GM21619 (cell line): ENCODE data around the gene PLXNB3.

ENCODE experiments used
- ATAC-seq: cut with Tn5 transposase; IDR thresholded peaks from one replicate; pipeline ENCODE4 v1.9.1; 2021; ENCODE audit not compliant: unreplicated experiment

PLXNB3 gene

DNA sequence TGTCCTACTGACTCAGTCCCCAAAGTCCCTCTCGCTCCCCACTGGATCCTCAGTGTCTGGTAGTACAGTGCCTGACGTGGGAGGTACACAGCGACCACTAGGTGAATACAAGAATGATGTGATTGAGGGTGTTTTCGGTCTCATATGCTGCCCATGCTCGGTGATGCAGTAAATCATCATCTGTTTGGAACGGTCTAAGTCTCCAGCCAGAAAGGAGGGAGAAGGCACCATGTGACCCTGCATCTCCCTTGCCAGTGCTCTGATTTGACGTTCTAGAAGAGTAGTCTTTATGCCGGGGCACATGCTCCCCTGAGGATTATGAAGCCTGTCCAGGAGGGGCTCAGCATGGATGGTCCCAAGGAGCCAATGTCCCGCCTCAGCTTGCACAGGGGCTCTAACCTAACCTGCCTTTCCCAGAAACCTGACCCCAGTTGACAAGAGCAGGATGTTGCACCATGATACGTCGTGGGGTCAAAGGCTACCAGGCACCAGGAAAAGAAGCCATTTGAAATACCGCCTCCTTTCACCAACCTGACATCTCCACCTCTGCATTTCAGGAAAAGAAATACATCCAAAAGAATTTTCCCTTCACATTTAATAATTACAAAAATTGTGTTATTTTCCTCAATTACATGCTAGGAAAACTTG lies 13.8 kb upstream of the PLXNB3 start:
- ATAC-seq: no peak

DNA sequence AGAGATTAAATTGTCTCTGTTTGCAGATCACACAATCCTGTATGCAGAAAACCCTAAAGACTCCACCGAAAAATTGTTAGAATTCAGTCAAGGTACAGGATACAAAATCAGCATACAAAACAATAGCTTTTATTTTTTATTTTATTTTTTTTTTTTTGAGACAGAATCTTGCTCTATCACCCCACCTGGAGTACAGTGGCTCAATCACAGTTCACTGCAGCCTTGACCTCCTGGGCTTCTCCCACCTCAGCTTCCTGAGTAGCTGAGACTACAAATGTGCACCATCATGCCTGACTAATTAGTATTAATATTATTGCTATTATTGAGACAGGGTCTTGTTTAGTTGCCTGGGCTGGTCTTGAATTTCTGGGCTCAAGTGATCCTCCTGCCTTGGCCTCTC lies 8.9 kb upstream of the PLXNB3 start:
- no peak for ATAC-seq

DNA sequence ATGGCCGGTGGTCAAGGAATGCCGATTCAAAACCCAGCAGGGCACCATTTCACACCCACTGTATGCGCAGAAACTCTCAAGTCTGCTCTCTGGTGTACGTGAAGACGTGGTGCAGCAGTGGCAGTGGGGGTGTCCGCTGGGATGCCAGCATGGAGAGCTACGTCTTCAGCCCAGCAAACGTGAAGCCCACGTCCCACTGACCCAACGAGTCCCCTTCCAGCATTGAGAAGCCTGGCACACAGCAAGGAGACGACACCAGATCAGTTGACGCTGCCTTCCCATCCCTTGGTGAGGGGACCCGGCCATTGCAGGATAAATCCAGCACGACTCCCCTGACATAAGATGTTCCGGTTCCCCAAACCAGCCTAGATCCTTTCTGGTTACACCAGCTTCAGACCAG lies 2.2 kb upstream of the PLXNB3 start:
- no peak for ATAC-seq

DNA sequence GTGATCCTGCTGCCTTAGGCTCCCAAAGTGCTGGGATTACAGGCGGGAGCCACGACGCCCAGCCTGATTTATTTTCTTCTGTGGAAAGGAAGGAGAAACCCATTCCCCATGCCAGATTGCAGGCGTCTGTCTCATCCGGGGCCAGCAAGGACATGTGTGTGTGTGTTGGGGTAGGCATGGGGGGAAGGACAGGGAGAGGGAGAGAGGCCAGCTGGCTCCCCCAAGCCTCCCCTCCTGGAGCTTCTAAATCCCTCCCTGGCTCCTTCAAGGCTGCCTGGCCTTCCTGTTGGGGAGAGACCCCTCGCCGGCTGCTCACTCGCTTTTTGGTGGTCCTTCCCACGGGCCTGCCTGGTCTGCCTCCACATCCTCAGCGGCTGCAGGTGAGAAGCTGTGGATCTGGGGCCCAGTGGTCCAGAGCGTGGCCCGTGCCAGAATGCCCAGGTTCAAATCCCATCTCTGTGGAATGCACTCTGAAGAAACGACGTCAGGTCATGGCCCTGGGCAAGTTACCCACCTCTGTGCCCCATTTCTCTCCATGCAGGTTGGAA lies 1.3 kb upstream of the PLXNB3 start:
- no peak for ATAC-seq

DNA sequence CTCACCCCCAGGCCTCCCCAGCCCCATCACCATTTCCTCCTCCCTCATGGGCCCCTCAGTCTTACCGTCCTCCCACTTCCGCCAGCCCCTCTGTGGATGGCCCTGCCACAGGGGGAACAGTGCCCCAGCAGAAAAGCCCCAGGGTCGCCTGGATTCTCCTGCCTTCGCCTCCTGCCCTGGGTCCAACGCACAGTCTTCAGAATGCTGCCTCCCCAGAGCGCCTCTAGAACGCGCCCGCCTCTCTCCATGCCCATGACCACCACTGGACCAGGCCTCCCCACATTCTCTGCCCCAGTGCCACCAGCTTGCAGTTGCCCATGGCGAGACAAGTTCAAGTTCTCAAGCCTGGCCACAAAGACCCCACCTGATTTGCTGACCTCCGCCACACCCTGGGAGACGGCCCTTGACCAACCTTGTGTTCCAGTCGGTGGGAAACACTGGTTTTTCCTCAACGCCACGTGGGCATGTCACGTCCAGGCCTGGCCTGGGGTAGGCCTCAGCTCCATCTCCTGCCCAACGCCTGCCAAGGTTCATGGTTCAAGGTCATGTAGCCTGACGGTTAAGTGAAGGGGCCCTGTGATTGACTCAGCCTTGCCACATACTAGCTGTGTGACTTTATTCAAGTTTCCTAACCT lies 634 bp upstream of the PLXNB3 start:
- no peak for ATAC-seq

DNA sequence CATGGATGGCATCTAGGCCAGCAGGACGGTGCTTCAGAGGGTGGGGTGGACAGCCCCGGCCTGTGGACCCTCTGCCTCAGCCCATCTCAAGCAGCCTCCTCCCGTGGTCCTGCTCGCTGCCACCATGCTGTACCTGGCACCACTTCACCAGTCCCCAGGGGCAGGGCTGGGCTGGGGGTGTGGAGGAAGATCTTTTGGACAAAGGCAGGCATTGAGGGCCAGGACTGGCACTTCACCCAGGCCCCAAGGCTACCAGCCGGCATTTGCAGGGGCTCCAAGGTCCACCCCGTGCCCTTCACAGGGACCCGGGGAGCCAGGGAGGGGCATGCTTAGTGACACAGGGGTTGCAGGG lies 713 bp downstream of the PLXNB3 start:
- ATAC-seq: no peak

DNA sequence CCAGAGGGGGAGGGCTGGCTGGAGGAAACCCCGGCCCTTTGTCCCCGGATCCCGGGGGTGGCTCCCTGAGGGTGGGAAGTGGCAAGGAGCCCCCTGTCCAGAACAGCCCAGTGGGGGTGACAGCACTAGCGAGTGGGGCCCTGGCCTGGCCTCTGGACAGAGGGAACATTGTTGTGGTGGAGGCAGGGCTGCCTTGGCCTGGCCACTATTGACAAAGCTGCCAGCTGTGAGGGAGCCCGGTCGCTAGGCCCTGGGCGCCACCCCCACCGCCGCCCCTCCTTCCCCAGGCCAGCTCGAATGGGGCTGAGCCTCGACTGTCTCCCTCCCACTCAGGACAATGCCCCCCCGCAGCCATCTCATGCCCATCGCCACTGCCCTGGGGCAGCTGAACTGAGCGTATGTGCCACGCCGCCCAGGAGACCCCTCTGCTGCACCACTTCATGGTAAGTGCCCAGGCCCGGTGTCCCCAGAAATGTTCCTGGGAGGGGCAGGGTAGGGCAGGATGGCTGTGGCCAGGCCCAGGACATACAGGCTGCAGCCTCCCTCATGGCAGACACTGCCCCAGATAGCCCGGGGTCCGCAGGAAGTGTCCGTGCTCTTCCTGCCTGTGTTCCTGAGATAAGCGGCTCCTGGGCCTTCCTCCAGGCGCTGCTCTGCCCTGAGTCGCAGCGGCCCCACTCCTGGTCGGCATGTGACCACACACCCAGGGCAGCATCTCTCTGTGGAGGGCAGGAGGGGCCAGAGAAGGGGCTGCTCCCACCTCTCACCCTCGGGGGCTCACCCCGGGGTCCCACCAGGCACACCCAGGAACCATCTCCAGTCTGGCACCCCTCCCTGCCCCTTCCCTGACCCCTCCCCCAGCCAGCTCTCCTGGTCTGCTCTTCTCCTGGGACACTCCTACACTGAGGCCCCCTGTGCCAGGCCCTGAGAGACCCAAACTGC lies 1.4 kb downstream of the PLXNB3 start:
- no peak for ATAC-seq

DNA sequence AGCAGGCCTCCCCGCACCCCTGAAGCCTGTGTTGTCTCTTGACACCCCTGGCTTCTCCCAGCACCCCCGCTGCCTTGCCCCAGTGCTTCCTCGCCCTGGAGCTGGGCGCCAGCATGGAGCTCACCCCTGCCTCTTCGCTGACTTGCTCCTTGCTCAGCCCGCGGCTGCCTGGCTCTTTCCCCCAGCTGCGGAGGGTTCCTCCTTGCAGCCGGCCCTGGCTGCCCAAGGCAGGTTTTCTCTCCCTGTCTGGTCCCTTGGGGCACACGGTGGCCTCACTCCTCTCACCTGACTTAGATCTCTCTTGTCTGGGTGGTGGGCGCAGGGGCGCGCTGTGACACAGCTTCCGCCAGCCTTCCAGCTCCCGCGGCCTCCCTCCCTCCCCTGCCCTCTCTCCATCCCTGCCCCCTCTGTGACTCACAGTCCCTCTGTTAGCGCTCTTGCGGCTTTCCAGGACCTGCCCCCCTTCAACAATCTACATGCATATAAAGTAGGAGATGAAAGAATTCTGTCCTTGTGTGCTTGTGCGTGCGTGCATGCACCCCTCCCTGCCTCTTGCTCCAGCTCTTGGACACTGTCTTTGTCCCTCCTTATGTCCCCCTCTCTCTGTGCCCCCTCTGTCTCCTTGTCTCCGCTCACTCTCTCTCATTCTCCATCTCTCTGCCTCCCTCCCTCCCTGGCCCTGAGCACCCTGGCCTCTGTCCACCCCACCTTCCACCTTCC lies 2.2 kb downstream of the PLXNB3 start:
- no peak for ATAC-seq

DNA sequence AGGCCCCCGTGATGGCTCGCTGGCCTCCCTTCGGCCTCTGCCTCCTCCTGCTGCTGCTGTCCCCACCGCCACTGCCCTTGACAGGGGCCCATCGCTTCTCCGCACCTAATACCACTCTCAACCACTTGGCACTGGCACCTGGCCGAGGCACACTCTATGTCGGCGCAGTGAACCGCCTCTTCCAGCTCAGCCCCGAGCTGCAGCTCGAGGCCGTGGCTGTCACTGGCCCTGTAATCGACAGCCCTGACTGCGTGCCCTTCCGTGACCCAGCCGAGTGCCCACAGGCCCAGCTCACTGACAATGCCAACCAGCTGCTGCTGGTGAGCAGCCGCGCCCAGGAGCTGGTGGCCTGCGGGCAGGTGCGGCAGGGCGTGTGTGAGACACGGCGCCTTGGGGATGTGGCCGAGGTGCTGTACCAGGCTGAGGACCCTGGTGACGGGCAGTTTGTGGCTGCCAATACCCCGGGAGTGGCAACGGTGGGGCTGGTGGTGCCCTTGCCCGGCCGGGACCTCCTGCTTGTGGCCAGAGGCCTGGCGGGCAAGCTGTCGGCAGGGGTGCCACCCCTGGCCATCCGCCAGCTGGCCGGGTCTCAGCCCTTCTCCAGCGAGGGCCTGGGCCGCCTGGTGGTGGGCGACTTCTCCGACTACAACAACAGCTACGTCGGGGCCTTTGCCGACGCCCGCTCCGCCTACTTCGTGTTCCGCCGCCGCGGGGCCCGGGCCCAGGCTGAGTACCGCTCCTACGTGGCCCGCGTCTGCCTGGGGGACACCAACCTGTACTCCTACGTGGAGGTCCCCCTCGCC lies 3.0 kb downstream of the PLXNB3 start:
- no peak for ATAC-seq

DNA sequence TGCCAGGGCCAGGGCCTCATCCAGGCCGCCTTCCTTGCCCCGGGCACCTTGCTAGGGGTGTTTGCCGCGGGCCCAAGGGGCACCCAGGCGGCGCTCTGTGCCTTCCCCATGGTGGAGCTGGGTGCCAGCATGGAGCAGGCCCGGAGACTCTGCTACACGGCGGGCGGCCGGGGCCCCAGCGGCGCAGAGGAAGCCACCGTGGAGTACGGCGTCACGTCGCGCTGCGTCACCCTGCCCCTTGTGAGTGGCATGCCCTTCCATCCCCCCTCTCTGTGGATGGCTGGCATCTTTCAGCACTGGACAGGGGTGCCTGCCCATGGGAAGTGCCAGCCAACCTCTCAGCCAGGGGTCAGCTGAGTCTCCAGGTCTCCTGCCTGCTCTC lies 3.6 kb downstream of the PLXNB3 start:
- ATAC-seq: no peak

DNA sequence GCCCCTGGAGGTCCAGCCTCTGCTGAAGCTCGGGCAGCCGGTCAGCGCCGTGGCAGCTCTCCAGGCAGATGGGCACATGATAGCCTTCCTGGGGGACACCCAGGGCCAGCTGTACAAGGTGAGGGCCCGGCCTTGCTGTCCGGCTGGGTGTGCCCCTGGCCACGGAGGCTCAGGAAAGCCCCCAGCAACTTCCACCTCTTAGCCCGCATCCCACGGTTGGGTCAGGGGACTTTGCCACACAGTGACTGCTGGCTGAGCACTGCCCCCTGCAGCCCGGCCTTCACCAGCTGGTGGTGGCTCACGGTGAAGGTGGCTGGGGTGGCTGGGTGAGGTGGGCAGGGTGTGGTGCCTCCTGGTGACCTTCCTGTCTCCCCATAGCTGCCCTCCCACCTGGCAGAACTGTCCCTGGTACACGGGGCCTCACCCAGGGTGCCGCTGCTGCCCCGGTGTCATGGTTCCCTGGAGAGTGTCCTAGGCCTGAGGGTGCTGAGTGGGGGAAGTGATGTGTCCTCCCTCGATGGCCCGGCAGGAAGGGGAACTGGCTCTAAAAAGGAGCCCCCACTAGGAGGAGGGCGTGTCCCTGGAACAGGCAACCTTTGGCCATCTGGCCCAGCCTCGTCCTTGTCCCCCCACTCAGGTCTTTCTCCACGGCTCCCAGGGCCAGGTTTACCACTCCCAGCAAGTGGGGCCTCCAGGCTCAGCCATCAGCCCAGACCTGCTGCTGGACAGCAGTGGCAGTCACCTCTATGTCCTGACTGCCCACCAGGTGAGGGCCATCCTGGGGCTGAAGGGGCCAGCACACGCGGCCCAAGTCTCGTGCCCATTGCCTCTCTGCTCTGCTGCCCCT lies 4.5 kb downstream of the PLXNB3 start:
- ATAC-seq: no peak

DNA sequence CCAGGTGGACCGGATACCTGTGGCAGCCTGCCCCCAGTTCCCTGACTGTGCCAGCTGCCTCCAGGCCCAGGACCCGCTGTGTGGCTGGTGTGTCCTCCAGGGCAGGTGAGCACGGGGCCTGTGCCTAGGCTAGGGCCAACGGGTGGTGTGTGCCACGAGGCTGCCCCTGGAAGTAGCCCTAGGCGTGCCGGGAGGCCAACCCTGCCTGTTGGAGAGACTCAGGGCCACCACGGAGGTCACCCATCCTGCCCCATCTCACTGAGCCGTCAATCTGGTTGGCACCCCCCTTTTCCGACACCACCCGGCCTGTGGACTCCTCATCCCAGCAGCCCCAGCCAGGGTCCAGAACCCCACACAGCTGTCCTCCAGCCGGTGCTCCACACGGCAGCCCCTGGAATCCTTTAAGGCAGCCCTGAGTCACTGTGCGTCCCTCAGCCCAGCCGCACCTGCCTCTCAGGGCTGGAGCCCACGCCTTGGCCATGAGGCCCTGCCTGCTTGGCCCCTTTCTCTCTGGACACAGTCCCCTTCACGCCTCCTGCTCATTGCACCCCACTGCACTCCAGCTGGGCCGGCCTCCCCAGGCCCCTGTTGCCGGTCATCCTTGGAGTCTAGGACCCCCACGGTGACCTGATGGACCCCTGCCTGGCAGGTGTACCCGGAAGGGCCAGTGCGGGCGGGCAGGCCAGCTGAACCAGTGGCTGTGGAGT lies 5.3 kb downstream of the PLXNB3 start:
- ATAC-seq: no peak

DNA sequence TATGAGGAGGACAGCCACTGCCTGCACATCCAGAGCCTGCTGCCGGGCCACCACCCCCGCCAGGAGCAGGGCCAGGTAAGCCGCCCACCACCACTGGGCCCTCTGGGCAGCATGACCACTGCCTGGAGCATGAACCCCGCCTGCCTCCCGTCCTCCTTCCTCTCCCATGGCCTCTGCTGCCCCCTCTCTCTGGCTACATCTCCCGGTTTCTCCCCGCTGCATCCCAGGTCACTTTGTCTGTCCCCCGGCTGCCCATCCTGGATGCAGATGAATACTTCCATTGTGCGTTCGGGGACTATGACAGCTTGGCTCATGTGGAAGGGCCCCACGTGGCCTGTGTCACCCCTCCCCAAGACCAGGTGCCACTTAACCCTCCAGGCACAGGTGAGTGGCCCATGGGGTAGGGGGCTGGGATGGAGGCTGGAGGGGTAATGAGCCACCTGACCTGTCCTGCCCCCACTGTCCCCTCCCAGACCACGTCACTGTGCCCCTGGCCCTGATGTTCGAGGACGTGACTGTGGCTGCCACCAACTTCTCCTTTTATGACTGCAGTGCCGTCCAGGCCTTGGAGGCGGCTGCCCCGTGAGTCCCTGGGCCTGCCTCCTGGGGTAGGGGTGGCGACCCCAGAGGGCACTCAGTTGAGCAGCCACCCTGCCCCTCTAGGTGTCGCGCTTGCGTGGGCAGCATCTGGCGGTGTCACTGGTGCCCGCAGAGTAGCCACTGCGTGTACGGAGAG lies 6.0 kb downstream of the PLXNB3 start:
- no peak for ATAC-seq

DNA sequence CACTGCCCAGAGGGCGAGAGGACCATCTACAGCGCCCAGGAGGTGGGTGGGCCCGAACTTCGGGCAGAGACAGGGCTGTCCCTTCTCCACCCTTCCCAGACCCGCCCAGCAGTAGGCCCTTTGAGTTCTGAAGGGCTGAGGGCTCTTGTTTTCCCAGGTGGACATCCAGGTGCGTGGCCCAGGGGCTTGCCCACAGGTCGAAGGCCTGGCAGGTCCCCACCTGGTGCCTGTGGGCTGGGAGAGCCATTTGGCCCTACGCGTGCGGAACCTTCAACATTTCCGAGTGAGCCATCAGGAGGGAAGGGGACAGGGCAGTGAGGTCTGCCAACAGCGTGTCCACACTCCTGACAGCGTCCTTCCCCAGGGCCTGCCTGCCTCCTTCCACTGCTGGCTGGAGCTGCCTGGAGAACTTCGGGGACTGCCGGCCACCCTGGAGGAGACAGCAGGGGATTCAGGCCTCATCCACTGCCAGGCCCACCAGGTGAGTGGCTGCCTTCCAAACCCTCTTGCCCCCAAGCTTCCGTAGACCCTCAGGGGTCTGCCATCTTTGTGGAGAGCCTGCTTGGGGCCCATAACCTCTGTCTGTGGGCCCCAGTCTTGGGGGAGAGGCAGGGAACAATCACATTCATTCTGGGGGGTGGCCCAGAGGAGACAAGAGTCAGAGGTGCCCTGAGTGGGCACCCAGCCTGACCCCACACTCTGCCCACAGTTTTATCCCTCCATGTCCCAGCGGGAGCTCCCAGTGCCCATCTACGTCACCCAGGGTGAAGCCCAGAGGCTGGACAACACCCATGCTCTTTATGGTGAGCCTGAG lies 6.8 kb downstream of the PLXNB3 start:
- ATAC-seq: no peak

DNA sequence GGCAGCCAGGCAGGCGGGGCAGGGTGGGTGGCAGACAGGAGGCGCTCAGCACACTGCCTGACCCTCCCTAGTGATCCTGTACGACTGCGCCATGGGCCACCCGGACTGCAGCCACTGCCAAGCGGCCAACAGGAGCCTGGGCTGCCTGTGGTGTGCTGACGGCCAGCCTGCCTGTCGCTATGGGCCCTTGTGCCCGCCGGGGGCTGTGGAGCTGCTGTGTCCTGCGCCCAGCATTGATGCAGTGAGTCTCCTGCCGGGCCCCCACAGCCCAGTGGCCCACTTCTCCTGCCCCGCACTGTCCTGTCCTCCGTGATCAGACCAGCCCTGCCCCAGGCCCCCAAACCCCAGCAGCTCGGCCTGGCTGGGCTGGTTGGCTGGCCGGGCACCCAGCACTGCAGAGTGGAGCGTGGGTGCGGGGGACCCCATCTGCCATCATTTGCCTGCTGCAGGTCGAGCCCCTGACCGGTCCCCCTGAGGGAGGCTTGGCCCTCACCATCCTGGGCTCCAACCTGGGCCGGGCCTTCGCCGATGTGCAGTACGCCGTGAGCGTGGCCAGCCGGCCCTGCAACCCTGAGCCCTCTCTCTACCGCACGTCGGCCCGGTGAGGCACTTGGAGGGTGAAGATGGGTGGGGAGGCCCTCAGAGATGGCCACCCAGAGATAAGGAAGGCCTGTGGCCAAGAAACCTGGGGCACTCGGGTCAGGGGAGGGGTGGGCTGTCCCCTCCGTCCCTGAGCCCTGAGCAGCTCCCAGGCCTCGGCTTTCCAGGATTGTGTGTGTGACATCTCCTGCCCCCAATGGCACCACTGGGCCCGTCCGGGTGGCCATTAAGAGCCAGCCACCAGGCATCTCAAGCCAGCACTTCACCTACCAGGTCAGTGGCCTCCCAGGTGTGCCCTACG lies 7.6 kb downstream of the PLXNB3 start:
- ATAC-seq: no peak
